22Rv1 (cell line): Measurements from ENCODE around the gene GRM4.

Source experiments
- CTCF ChIP-seq: fragments of 450-650 bp; IDR thresholded peaks from 2 replicates; pipeline ENCODE4 v1.5.1; 2017; ENCODE audit warnings: mild to moderate bottlenecking
- ZFX ChIP-seq: fragments of 450-650 bp; IDR thresholded peaks from 2 replicates; pipeline ENCODE4 v1.6.1; 2017; ENCODE audit warnings: antibody characterized with exemption, borderline replicate concordance

- TF ChIP-seq ZFX, result no peak
- TF ChIP-seq CTCF, result no peak
Observed at GRCh38 chr6:34043359-34043758, 102.5 kb downstream of the GRM4 start.
